Measurements from ENCODE around the gene ASH1L. TPM values are rescaled to one million over a fixed set of nuclear protein-coding genes. Genes with fewer than 3 reads are reported as not detected.

Gene ASH1L
- total and polyA plus RNA-seq, 9 of the 15 experiments (the other 6 are each of a cell fraction or from before 2014, with no cell fraction given) = 2.0 to 23.3 (median 14.6) TPM

- peak in 1 of 3 experiments; percentile 79 for TF ChIP-seq YY1 (IDR thresholded peaks at IDR 0.05; ENCODE audit: borderline replicate concordance in 1 of 3, control insufficient read depth in 1 of 3, extremely low read depth in 1 of 3, insufficient read depth in 3 of 3, insufficient read length in 1 of 3, insufficient replicate concordance in 2 of 3, low read depth in 1 of 3, low read length in 2 of 3)
- no peak for TF ChIP-seq CEBPG (CRISPR knock-in tag; IDR thresholded peaks at IDR 0.05)
- TF ChIP-seq CEBPG (tag; conservative IDR thresholded peaks at IDR 0.05 in 1 of 2, IDR thresholded peaks at IDR 0.05 in 1 of 2) = no peak
- no peak for TF ChIP-seq TARDBP (IDR thresholded peaks at IDR 0.05)
- TF ChIP-seq LEF1 (IDR thresholded peaks at IDR 0.05) = no peak
- TF ChIP-seq GATAD2A (IDR thresholded peaks at IDR 0.05) = no peak
- TF ChIP-seq ZNF143 (CRISPR knock-in tag; IDR thresholded peaks at IDR 0.05) = no peak
- no peak for TF ChIP-seq MCM2 (IDR thresholded peaks at IDR 0.05; ENCODE audit: low read depth)
- peak; percentile 63 for TF ChIP-seq VEZF1 (CRISPR knock-in tag; IDR thresholded peaks at IDR 0.05)
- no peak for TF ChIP-seq FOXP1 (CRISPR knock-in tag; IDR thresholded peaks at IDR 0.05)
- TF ChIP-seq SAP30 (IDR thresholded peaks at IDR 0.05; ENCODE audit: borderline replicate concordance, insufficient read depth, low read depth, low read length, poor library complexity, severe bottlenecking) = peak; percentile 3
- no peak for TF ChIP-seq SMAD1 (IDR thresholded peaks at IDR 0.05; ENCODE audit: low read depth, low read length, partially characterized antibody)
- TF ChIP-seq CCNT2 (IDR thresholded peaks at IDR 0.05; ENCODE audit: borderline replicate concordance, extremely low read depth, insufficient read length, low read depth, low read length) = no peak
- no peak for TF ChIP-seq ILK (tag; IDR thresholded peaks at IDR 0.05; ENCODE audit: borderline replicate concordance, low read depth)
- TF ChIP-seq POLR2G (IDR thresholded peaks at IDR 0.05; ENCODE audit: low read depth, low read length) = peak; percentile 43
- no peak for TF ChIP-seq STAG1 (CRISPR knock-in tag; IDR thresholded peaks at IDR 0.05; ENCODE audit: borderline replicate concordance)
- TF ChIP-seq CC2D1A (IDR thresholded peaks at IDR 0.05) = no peak
- TF ChIP-seq EZH2 (IDR thresholded peaks at IDR 0.05; ENCODE audit: borderline replicate concordance, low read depth, low read length) = no peak
- TF ChIP-seq CBFA2T2 (conservative IDR thresholded peaks at IDR 0.05) = no peak
- no peak for TF ChIP-seq ZKSCAN8 (CRISPR knock-in tag; IDR thresholded peaks at IDR 0.05)
- TF ChIP-seq SP2 (IDR thresholded peaks at IDR 0.05; ENCODE audit: extremely low read depth, low read depth, low read length, poor library complexity, severe bottlenecking) = no peak
- no peak for TF ChIP-seq COPS2 (conservative IDR thresholded peaks at IDR 0.05)
- TF ChIP-seq HIVEP1 (CRISPR knock-in tag; IDR thresholded peaks at IDR 0.05) = no peak
- no peak for TF ChIP-seq CXXC5 (CRISPR knock-in tag; IDR thresholded peaks at IDR 0.05)
- TF ChIP-seq ZNF740 (CRISPR knock-in tag; IDR thresholded peaks at IDR 0.05) = no peak
- no peak for TF ChIP-seq ZNF740 (tag; IDR thresholded peaks at IDR 0.05)
Observed at GRCh38 chr1:155309423-155310021, 253.1 kb downstream of the ASH1L start (continued).
